Renal pelvis (tissue), 4 donors: ENCODE data around the gene MED13L. TPM values are rescaled to one million over a fixed set of nuclear protein-coding genes. Genes with fewer than 3 reads are reported as not detected.
A peak's percentile ranks its signal among the peaks of the same experiment; 100 is the strongest.

Experiments used
- DNase-seq: peaks from one replicate; pipeline ENCODE4 v3.0.0-alpha.2; 2013
- polyA plus RNA-seq, 3 donors: library from polyadenylated mRNA; unstranded; fragments of 120-200 nt; gene quantifications; one replicate each; pipeline ENCODE4 v1.2.1, GENCODE V29; 2013; ENCODE audit not compliant: insufficient read length in 3 of 3

MED13L gene
- polyA plus RNA-seq, 3 donors: 65.7 to 81.3 (median 80.4) TPM

DNA sequence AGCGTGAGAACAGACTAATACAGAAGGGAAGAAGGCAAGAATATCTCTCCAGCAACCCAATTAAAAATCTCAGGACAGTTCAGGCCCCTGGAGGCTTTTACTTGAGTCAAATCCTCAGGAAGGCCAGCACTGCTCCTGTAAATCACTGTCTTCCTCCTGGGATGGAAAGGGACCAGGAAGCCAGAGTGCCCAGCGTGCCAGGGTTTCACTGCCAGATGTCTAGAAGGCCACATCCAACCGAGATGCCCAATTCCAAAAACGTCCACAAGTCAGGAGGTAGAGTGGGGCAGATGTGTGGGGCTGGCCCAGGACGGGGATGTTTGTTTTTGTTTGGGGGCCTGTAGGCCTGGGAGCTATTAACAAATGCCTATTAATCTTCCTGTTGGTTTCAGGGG lies 332.0 kb downstream of the MED13L start:
- no peak for DNase-seq

GRCh38 chr12:115944837-115945490 lies 332.5 kb downstream of the MED13L start:
- DNase-seq: no peak

GRCh38 chr12:115944392-115944742 lies 333.1 kb downstream of the MED13L start:
- DNase-seq: no peak

DNA sequence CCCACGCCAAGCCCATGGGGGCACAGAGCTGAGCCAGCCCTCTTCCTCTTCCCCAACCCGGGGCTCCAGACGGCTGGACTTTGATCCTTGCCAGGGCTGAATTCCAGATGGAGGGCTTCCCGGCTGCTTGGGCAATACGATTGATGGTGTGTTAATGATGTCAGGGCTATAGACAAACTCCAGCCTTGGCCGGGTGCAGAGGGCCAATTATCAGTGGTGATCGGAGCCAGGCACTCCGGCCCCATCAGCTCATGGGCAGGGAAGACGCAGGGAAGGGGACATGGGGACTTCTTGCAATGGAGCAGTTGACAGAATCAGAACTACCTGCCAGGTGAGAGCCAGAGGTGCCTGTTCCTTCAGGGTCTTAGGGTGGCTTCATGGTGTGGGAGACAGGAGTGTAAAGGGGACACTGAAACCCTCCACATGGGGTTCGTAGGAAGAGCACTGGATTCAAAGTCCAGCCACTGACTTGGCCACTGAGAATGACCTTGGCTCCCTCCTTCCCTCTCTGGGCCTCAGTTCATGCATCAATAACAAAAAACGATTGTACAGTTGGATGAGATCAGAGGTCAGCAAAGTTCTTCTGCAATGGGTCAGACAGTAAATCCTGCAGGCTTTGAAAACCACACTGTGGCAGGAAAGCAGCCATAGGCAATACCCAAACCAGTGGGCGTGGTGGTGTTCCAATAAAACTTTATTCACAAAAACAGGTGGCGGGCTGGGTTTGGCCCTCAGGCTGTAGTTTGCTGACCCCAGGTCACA lies 333.7 kb downstream of the MED13L start:
- no peak for DNase-seq

GRCh38 chr12:115943310-115943629 lies 334.2 kb downstream of the MED13L start:
- no peak for DNase-seq

- DNase-seq: no peak
Measured at GRCh38 chr12:115942346-115942745, 335.1 kb downstream of the MED13L start.

GRCh38 chr12:115941362-115941761 lies 336.1 kb downstream of the MED13L start:
- DNase-seq: no peak

GRCh38 chr12:115938794-115939377 lies 338.6 kb downstream of the MED13L start:
- DNase-seq: no peak

- DNase-seq: no peak
Measured at GRCh38 chr12:115936997-115937916, 340.2 kb downstream of the MED13L start.

GRCh38 chr12:115934877-115935276 lies 342.6 kb downstream of the MED13L start:
- no peak for DNase-seq

DNA sequence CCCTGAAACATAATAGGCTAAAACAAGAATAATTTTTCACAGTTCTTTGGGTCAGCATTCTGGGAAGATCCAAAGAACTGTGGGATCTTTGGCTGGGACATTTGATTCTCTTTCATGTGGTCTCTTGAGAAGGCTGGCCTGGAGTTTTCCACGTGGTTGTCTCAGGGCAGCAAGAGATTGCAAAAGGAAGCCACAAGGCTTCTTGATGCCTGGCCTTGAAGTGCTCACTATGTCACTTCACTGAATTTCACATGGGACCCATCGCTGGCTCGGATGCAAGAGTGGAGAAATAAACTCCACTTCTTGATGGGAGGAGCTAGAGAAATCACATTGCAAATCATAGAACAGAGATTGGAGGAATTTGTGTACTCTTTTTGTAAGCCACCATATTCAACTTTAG lies 343.4 kb downstream of the MED13L start:
- no peak for DNase-seq

- no peak for DNase-seq
Measured at GRCh38 chr12:115932066-115932465, 345.4 kb downstream of the MED13L start.

DNA sequence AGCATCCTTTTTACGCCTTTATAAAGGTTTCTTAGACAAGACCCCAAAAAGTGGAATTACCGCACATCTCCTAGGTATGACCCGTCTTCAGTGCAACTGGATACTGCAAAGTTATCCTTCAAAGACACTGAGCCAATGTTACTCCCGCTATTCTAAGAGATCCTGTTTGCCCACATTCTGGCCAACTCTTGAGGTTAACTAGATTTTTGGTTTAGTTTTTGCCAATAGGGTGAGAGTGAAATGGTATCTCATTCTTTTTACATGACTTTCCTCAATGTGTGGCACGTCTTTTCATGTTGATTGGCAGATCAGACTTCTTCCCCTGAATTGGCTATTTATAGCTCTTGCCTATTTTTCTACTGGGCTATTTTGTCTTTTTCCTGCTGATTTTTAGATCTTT lies 347.2 kb downstream of the MED13L start:
- DNase-seq: no peak

DNA sequence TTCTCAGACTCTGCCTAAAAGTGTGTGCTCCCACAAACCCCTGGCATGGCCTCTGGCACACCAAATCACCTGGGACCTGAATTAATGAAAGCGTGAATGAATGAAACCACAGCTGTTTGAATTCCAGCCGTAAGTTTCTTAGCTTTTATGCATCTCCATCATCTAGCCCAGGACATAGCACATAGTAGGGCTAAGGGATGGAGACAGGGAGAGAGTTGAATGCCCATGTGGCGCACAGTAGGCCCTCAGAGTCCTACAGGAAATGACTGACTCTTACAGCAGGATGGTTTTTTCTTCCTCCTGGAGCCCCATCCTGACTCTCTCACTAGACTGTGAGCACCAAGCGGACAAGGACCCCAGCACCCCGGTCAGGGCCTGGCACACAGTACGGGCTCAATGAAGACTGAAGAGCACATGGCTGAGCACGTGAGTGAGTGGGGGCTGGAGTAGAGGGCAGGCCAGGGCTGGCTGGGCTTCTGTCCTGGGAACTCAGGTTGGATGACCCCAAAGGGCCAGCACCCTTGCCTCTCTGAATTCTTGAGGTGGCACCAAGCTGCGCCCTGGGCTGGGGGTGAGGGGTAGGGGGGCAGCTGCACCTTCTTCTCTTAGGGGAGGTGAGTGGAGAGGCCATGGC lies 351.3 kb downstream of the MED13L start:
- no peak for DNase-seq

GRCh38 chr12:115923851-115924250 lies 353.6 kb downstream of the MED13L start:
- no peak for DNase-seq

DNA sequence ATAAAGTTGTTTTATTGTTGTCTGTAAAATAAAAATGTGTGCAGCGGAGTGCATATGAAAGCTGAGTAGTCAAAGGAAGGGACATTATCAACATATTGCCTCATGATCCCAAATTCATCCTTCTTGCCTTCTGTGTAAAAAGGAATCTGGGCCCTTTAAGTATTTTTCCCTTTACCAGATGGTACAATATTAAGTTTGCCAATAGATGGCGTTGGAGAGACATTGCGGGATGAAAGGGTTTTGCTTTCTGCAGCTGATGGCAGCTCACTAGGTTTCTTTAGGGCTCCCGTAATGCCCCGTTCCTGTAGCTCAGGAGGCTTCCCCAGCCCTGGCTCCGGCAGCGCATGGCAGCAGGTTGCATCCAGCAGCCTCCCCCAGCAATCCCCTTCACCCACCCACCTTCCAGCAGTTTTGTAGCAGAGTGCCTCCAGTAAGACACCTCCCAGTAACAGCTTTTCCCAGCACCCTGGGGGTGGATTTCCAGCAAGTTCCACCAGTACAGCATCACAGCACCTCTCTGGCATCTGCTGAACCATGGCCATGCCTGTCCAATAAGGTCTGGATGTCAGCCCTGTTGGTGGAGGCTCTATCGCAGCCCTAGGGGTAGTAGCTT lies 354.4 kb downstream of the MED13L start:
- no peak for DNase-seq

DNA sequence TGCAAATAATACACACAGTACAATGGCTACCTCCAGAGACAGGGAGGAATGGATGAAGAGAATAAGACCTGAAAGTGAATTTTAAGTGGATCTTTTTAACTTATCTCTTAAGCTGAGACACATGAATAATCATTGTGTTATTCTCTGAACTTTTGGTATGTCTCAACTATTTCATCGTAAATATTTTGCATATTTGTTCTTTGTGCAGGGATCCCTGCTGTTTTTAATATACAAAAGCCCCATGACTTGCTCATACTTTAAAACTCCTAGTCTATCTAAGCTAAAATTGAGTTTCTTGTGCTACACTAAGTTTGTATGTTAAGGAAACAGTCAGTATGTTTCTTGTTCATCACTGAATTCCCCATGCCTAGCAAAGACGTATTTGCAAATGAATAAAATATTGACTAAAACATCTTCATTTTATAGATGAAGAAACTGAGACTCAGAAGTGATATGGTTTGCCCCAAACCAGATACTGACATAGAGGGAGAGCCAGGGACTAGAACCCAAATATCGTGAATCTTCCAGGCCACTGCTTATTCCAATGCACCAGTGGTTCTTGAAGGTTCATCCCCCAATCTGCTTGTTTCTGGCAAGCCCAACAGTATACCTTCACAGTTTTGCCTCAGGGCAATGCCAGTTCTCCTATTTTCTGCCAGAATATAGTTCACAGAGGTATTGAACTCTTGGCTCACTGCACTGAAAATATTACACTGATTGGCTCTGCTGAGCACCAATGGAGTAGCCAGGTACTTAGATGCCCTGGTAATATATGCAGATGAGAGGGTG lies 356.9 kb downstream of the MED13L start:
- no peak for DNase-seq

GRCh38 chr12:115918763-115919162 lies 358.7 kb downstream of the MED13L start:
- DNase-seq: no peak

DNA sequence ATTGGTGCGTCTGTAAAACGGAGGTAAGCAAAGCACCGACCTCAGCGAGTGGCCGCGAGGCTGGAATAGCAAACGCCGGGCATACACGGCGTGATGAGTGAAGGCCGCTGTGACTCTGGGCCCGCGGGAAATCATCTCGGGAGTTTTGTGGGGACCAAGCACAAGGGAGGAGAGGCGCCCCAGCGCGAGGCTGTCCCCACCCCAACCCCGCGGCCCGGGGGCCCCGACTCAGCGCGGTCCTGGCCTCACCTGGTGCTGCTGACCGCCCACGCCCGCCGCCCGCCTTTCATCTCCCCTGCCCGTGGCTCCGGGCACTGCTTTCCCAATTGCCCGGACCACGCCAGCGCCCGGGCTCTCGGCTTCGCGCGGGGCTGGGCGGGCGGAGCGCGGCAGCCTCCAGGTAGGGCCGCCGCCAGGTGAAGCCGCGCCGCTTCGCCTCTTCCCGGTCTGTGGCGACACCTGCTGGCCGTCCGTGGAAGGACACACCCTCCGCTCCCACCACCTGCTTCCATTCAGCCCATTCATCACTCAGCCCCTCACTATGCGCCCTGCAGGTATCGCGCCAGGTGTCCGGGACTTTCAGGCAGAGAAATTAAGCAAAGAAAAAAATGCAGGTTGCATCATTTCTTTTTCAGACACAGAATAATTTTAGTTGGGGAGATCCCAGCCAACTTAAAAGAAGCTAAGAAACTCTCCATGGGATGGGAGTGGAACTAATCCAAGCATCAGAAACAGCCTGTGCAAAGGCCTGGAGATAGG lies 360.4 kb downstream of the MED13L start:
- peak; percentile 36 for DNase-seq

- no peak for DNase-seq
Measured at GRCh38 chr12:115914122-115914521, 363.4 kb downstream of the MED13L start.
